ENCODE results near the gene ZBTB26.
"Not testable (repeated sequence)": the region's sequence is repeated elsewhere in the genome, so short reads cannot be mapped to it uniquely, and the experiment has no call there.

Gene ZBTB26

GRCh38 chr9:122930541-122931225, 629 bp downstream of the ZBTB26 start:
- DNase-seq (ENCODE audit: low read depth): no peak
- peak overlapping the region; percentile 68 for H3K4me3 ChIP-seq (ENCODE audit: low read depth, low read length)

- H3K4me3 ChIP-seq (ENCODE audit: low read depth, low read length): no peak overlapping the region
- no peak for DNase-seq (ENCODE audit: low read depth)
Measured at GRCh38 chr9:122929796-122930354, 1.4 kb downstream of the ZBTB26 start.

- DNase-seq (ENCODE audit: low read depth): no peak
- H3K4me3 ChIP-seq (ENCODE audit: low read depth, low read length): no peak overlapping the region
Measured at GRCh38 chr9:122923947-122924346, 7.4 kb downstream of the ZBTB26 start.

GRCh38 chr9:122922713-122923112, 8.6 kb downstream of the ZBTB26 start:
- DNase-seq (ENCODE audit: low read depth): no peak
- no peak overlapping the region for H3K4me3 ChIP-seq (ENCODE audit: low read depth, low read length)

- H3K4me3 ChIP-seq (ENCODE audit: low read depth, low read length): no peak overlapping the region
- no peak for DNase-seq (ENCODE audit: low read depth)
Measured at GRCh38 chr9:122918310-122918709, 13.0 kb downstream of the ZBTB26 start.

GRCh38 chr9:122912964-122913673, 18.2 kb downstream of the ZBTB26 start, which contains the start of gene ZBTB6:
TSS of gene ZBTB6 (minus strand) at chr9:122913323. CDS start at chr9:122912072, 1,251 bp downstream.
- peak; percentile 49 for DNase-seq (ENCODE audit: low read depth)
- H3K4me3 ChIP-seq (ENCODE audit: low read depth, low read length): peak within 1 kb of the TSS; percentile 92

- no peak for DNase-seq (ENCODE audit: low read depth)
- H3K4me3 ChIP-seq (ENCODE audit: low read depth, low read length): peak overlapping the region; percentile 92
Measured at GRCh38 chr9:122912671-122912963, 18.7 kb downstream of the ZBTB26 start.

- H3K4me3 ChIP-seq (ENCODE audit: low read depth, low read length); DNase-seq (ENCODE audit: low read depth): not testable (repeated sequence)
Measured at GRCh38 chr9:122906122-122906521, 25.2 kb downstream of the ZBTB26 start.

GRCh38 chr9:122904823-122905710, 26.2 kb downstream of the ZBTB26 start, which contains the start of gene RC3H2:
TSS of gene RC3H2 (minus strand) at chr9:122905359. CDS start at chr9:122897509, 7,850 bp downstream.
- peak within 1 kb of the TSS; percentile 77 for H3K4me3 ChIP-seq (ENCODE audit: low read depth, low read length)
- peak; percentile 99 for DNase-seq (ENCODE audit: low read depth)

- peak overlapping the region; percentile 77 for H3K4me3 ChIP-seq (ENCODE audit: low read depth, low read length)
- no peak for DNase-seq (ENCODE audit: low read depth)
Measured at GRCh38 chr9:122904466-122904822, 26.9 kb downstream of the ZBTB26 start.

- no peak for DNase-seq (ENCODE audit: low read depth)
- no peak overlapping the region for H3K4me3 ChIP-seq (ENCODE audit: low read depth, low read length)
Measured at GRCh38 chr9:122900791-122901190, 30.5 kb downstream of the ZBTB26 start.

- H3K4me3 ChIP-seq (ENCODE audit: low read depth, low read length): no peak overlapping the region
- DNase-seq (ENCODE audit: low read depth): no peak
Measured at GRCh38 chr9:122897969-122898368, 33.3 kb downstream of the ZBTB26 start.

GRCh38 chr9:122888480-122888879, 42.8 kb downstream of the ZBTB26 start:
- no peak overlapping the region for H3K4me3 ChIP-seq (ENCODE audit: low read depth, low read length)
- no peak for DNase-seq (ENCODE audit: low read depth)

- no peak overlapping the region for H3K4me3 ChIP-seq (ENCODE audit: low read depth, low read length)
- DNase-seq (ENCODE audit: low read depth): no peak
Measured at GRCh38 chr9:122883125-122883524, 48.2 kb downstream of the ZBTB26 start.

- no peak overlapping the region for H3K4me3 ChIP-seq (ENCODE audit: low read depth, low read length)
- no peak for DNase-seq (ENCODE audit: low read depth)
Measured at GRCh38 chr9:122879443-122879842, 51.9 kb downstream of the ZBTB26 start.

GRCh38 chr9:122875523-122875922, 55.8 kb downstream of the ZBTB26 start:
- DNase-seq (ENCODE audit: low read depth): no peak
- H3K4me3 ChIP-seq (ENCODE audit: low read depth, low read length): no peak overlapping the region

- DNase-seq (ENCODE audit: low read depth); H3K4me3 ChIP-seq (ENCODE audit: low read depth, low read length): not testable (repeated sequence)
Measured at GRCh38 chr9:122867276-122867675, 64.0 kb downstream of the ZBTB26 start.

- no peak for DNase-seq (ENCODE audit: low read depth)
- H3K4me3 ChIP-seq (ENCODE audit: low read depth, low read length): no peak overlapping the region
Measured at GRCh38 chr9:122866079-122866478, 65.2 kb downstream of the ZBTB26 start.
